Measurements from ENCODE around the gene CCT7.

The CCT7 gene

GRCh38 chr2:73239776-73240175 is 5.7 kb downstream of the CCT7 start (continued):
- no peak for TF ChIP-seq PRDM4 (tag by site-specific recombination; IDR thresholded peaks at IDR 0.05)
- no peak for TF ChIP-seq HOXA7 (CRISPR knock-in tag; IDR thresholded peaks at IDR 0.05; ENCODE audit: borderline replicate concordance)
- no peak for TF ChIP-seq ZNF624 (tag by site-specific recombination; IDR thresholded peaks at IDR 0.05)

GRCh38 chr2:73243884-73244570 is 9.9 kb downstream of the CCT7 start:
- Histone ChIP-seq H3K9me3 (ENCODE audit: control insufficient read depth, insufficient read depth, low read depth, low read length) (no peaks in the 10 kb centered on the region), H3K27ac (ENCODE audit: extremely low read depth, low read depth, low read length) (no peak overlapping the region), H3K4me1 (ENCODE audit: control insufficient read depth, insufficient read depth, low read length) (peaks cover 2% of the 10 kb centered on the region; the same call in 1 of the 2 replicates), H3K4me3 (ENCODE audit: low read depth, low read length) (no peak overlapping the region), H3K36me3 (ENCODE audit: control insufficient read depth in 2 of 2, insufficient read depth in 1 of 2, low read length in 2 of 2) (peaks cover 72 to 100% of the 10 kb centered on the region in 2 experiments)
- POLR2A ChIA-PET = interaction anchor here (0.7 to 4.0 kb wide), 3 partner anchors 10 to 46 kb away, joined by 5 to 33 read pairs (median 6); partner anchors contain the start of genes CCT7 and PRADC1
- CTCF ChIA-PET = interaction anchor here (0.6 to 1.9 kb wide), 4 partner anchors 8 to 116 kb away, joined by 3 to 6 read pairs (median 3); no protein-coding TSS in a partner anchor
- TF ChIP-seq ZNF610 (tag by site-specific recombination; IDR thresholded peaks at IDR 0.05; ENCODE audit: borderline replicate concordance) (no peak), ZNF112 (tag by site-specific recombination; IDR thresholded peaks at IDR 0.05) (no peak), ZNF362 (tag by site-specific recombination; IDR thresholded peaks at IDR 0.05) (peak; percentile 71), ZNF629 (tag by site-specific recombination; IDR thresholded peaks at IDR 0.05) (no peak), ZNF514 (tag by site-specific recombination; IDR thresholded peaks at IDR 0.05) (no peak), ZBTB17 (tag by site-specific recombination; IDR thresholded peaks at IDR 0.05) (0 out of 2 replicates have a peak, but pooled peaks have one; percentile 42), SCRT2 (tag by site-specific recombination; IDR thresholded peaks at IDR 0.05) (peak; percentile 90), ZNF423 (tag by site-specific recombination; IDR thresholded peaks at IDR 0.05) (no peak), BCL11B (tag by site-specific recombination; IDR thresholded peaks at IDR 0.05; ENCODE audit: low read depth) (no peak), PRDM10 (tag by site-specific recombination; IDR thresholded peaks at IDR 0.05) (peak; percentile 39; the same call in 1 of the 2 replicates), PATZ1 (tag by site-specific recombination; IDR thresholded peaks at IDR 0.05) (no peak), SALL2 (tag by site-specific recombination; IDR thresholded peaks at IDR 0.05; ENCODE audit: borderline replicate concordance) (no peak), ZNF791 (tag by site-specific recombination; IDR thresholded peaks at IDR 0.05) (no peak), KLF10 (tag by site-specific recombination; IDR thresholded peaks at IDR 0.05) (no peak), ZNF792 (tag by site-specific recombination; IDR thresholded peaks at IDR 0.05) (no peak), ZNF558 (tag by site-specific recombination; IDR thresholded peaks at IDR 0.05) (no peak), ZSCAN23 (tag by site-specific recombination; IDR thresholded peaks at IDR 0.05) (no peak)

Data from HEK293 (cell line).